Panc1 (cell line): ENCODE data around the gene TOM1L1. TPM values are rescaled to one million over a fixed set of nuclear protein-coding genes. Genes with fewer than 3 reads are reported as not detected.

Experiments used
- ATAC-seq: fragments of 200-7000 bp; cut with Tn5 transposase; 2 replicates; pipeline ENCODE4 v1.9.1; 2020; ENCODE audit warnings: mild to moderate bottlenecking, moderate library complexity
- BruUV-seq: library from RNA; stranded (reverse); fragments of 400-500 nt; replicated peaks from 2 replicates; lab custom pipeline; 2021; lab: Mats Ljungman, UMichigan
- CTCF ChIA-PET: fragments of 300-600 bp; sonication (Branson Sonifier 250); formaldehyde crosslinking; loops from one replicate; lab custom pipeline; 2022; ENCODE audit warnings: antibody characterized with exemption; lab: Charles Lee
- POLR2A ChIA-PET: fragments of 300-600 bp; sonication (Branson Sonifier 250); formaldehyde crosslinking; loops from one replicate; lab custom pipeline; 2022; ENCODE audit warnings: antibody characterized with exemption; lab: Charles Lee
- DNase-seq: peaks from one replicate; pipeline ENCODE4 v3.0.0-alpha.2; 2010; ENCODE audit warnings: low read depth, low spot score
- H3K27ac ChIP-seq: 2 replicates; pipeline ENCODE4 v1.5.1; 2011; ENCODE audit warnings: mild to moderate bottlenecking, low read length, inconsistent platforms
- H3K27me3 ChIP-seq: fragments of 200-500 bp; sonication (Bioruptor generic); 2 replicates; pipeline ENCODE4 v1.6.0; 2014; ENCODE audit warnings: low read length, inconsistent platforms; ENCODE audit not compliant: control insufficient read depth, insufficient read depth
- H3K36me3 ChIP-seq: fragments of 200-500 bp; sonication (Bioruptor generic); 2 replicates; pipeline ENCODE4 v1.5.1; 2014; ENCODE audit warnings: inconsistent platforms, mild to moderate bottlenecking, low read length, moderate library complexity; ENCODE audit not compliant: control insufficient read depth, insufficient read depth
- H3K4me1 ChIP-seq: 2 replicates; pipeline ENCODE4 v1.5.1; 2011; ENCODE audit warnings: inconsistent platforms, mild to moderate bottlenecking, low read length, moderate library complexity; ENCODE audit not compliant: control insufficient read depth, insufficient read depth
- H3K4me3 ChIP-seq, 2 experiments: 2 replicates each; pipeline ENCODE4 v1.5.1; 2011 to 2012; ENCODE audit warnings: low read depth in 2 of 2, low read length in 2 of 2, mild to moderate bottlenecking in 2 of 2, inconsistent platforms in 1 of 2, moderate library complexity in 1 of 2
- H3K9me3 ChIP-seq: fragments of 200-500 bp; sonication (Bioruptor generic); 2 replicates; pipeline ENCODE4 v1.5.1; 2014; ENCODE audit warnings: low read depth, mild to moderate bottlenecking, inconsistent platforms, low read length, moderate library complexity; ENCODE audit not compliant: control insufficient read depth, insufficient read depth
- POLR2AphosphoS5 ChIP-seq: IDR thresholded peaks from 2 replicates; pipeline ENCODE4 v1.6.1; 2012; ENCODE audit warnings: mild to moderate bottlenecking, low read depth, low read length, moderate library complexity
- SIN3A ChIP-seq: IDR thresholded peaks from 2 replicates; pipeline ENCODE4 v1.6.1; 2012; ENCODE audit warnings: low read depth, mild to moderate bottlenecking, low read length, moderate library complexity, borderline replicate concordance; ENCODE audit not compliant: insufficient read depth
- TCF7L2 ChIP-seq: IDR thresholded peaks from 2 replicates; pipeline ENCODE4 v1.6.1; 2011; ENCODE audit warnings: mild to moderate bottlenecking, low read depth, low read length, inconsistent platforms
- in situ Hi-C: cut with HindIII; loops from 2 replicates; pipeline ENCODE4 v1.10.0; 2016; ENCODE audit warnings: low sequenced_read_pairs, low pct_unique_long_range_greater_than_20kb
- intact Hi-C: fragments of 100-400 bp; cut with micrococcal nuclease; formaldehyde crosslinking; loops from one replicate; pipeline ENCODE4 v1.10.0; 2022; ENCODE audit not compliant: unreplicated experiment
- total RNA-seq: library from RNA; stranded (reverse); gene quantifications from one replicate; pipeline ENCODE4 v1.2.1, GENCODE V29; 2021; ENCODE audit not compliant: unreplicated experiment
- TF ChIP-seq, protein P1 (sequence below): fragments of 450-650 bp; IDR thresholded peaks from 2 replicates; pipeline ENCODE4 v1.5.1; 2017; ENCODE audit warnings: mild to moderate bottlenecking
- TF ChIP-seq, protein P2 (sequence below), 2 experiments: IDR thresholded peaks; 2 replicates each; pipeline ENCODE4 v1.6.1; 2011 to 2012; ENCODE audit warnings: low read depth in 2 of 2, control low read depth in 1 of 2, low read length in 1 of 2, mild to moderate bottlenecking in 1 of 2, moderate library complexity in 1 of 2; ENCODE audit not compliant: insufficient read depth in 1 of 2

Gene TOM1L1
- total RNA-seq, 1 experiment from 2014 or later = 53.9 TPM

DNA sequence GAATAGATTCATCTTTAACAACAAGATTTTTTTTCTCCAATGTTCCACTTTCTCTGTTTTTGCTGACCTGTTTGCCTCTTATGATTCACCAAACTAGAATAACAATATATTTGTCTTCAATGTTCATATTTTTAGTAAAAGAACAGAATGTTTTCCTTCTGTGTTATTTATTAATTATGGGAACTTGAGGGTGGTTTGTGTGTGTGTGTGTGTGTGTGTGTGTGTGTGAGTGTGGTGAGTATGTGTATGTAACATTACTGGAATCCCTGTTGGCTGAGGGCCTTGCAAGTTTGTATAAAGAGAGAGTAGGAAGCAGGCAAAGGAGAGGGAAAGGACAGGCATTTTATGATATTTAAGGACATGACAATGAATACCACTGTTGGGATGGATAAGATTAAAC lies 81.7 kb downstream of the TOM1L1 start:
- in situ Hi-C loops (no loop called here), intact Hi-C loops (no loop called here)
- no peak for TF ChIP-seq POLR2AphosphoS5
- TF ChIP-seq, protein P1, sequence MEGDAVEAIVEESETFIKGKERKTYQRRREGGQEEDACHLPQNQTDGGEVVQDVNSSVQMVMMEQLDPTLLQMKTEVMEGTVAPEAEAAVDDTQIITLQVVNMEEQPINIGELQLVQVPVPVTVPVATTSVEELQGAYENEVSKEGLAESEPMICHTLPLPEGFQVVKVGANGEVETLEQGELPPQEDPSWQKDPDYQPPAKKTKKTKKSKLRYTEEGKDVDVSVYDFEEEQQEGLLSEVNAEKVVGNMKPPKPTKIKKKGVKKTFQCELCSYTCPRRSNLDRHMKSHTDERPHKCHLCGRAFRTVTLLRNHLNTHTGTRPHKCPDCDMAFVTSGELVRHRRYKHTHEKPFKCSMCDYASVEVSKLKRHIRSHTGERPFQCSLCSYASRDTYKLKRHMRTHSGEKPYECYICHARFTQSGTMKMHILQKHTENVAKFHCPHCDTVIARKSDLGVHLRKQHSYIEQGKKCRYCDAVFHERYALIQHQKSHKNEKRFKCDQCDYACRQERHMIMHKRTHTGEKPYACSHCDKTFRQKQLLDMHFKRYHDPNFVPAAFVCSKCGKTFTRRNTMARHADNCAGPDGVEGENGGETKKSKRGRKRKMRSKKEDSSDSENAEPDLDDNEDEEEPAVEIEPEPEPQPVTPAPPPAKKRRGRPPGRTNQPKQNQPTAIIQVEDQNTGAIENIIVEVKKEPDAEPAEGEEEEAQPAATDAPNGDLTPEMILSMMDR = no peak
- TF ChIP-seq TCF7L2 = no peak
- TF ChIP-seq, protein P2, sequence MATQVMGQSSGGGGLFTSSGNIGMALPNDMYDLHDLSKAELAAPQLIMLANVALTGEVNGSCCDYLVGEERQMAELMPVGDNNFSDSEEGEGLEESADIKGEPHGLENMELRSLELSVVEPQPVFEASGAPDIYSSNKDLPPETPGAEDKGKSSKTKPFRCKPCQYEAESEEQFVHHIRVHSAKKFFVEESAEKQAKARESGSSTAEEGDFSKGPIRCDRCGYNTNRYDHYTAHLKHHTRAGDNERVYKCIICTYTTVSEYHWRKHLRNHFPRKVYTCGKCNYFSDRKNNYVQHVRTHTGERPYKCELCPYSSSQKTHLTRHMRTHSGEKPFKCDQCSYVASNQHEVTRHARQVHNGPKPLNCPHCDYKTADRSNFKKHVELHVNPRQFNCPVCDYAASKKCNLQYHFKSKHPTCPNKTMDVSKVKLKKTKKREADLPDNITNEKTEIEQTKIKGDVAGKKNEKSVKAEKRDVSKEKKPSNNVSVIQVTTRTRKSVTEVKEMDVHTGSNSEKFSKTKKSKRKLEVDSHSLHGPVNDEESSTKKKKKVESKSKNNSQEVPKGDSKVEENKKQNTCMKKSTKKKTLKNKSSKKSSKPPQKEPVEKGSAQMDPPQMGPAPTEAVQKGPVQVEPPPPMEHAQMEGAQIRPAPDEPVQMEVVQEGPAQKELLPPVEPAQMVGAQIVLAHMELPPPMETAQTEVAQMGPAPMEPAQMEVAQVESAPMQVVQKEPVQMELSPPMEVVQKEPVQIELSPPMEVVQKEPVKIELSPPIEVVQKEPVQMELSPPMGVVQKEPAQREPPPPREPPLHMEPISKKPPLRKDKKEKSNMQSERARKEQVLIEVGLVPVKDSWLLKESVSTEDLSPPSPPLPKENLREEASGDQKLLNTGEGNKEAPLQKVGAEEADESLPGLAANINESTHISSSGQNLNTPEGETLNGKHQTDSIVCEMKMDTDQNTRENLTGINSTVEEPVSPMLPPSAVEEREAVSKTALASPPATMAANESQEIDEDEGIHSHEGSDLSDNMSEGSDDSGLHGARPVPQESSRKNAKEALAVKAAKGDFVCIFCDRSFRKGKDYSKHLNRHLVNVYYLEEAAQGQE (IDR thresholded peaks at IDR 0.05; ENCODE audit: insufficient read depth in 1 of 2, low read depth in 2 of 2, low read length in 1 of 2) = no peak
- no peak for TF ChIP-seq SIN3A
- Histone ChIP-seq H3K9me3 (peaks cover 23% of the 10 kb centered on the region), H3K27me3 (no peaks in the 10 kb centered on the region), H3K27ac (no peak overlapping the region), H3K36me3 (no peaks in the 10 kb centered on the region), H3K4me1 (no peaks in the 10 kb centered on the region), H3K4me3 (no peak overlapping the region)
- POLR2A ChIA-PET = no interaction called here
- no peak for DNase-seq
- BruUV-seq = no TSS peak
- no peak for ATAC-seq
- CTCF ChIA-PET = no interaction called here

DNA sequence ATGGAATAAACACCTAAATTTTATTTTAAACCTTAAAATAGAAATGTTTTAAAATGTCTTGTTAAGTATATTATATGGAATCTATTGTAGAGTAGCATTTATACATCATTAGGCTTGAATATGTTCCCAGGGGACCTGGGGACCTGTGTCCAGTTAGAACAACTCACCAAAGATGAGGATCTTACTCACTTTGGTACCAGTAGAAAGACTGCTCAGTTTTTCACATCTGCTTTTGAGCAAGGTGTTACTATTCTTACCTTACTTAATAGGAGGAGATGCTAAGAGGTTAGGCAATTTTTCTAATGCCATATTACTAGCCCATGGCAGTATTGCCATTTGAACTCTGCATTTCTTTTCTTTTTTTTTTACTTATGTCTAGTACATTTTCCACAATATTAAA lies 82.6 kb downstream of the TOM1L1 start:
- CTCF ChIA-PET = no interaction called here
- H3K4me1 ChIP-seq = no peaks in the 10 kb centered on the region
- TF ChIP-seq POLR2AphosphoS5 (no peak), SIN3A (no peak)
- TF ChIP-seq, protein P1 = no peak
- TF ChIP-seq, protein P2 (IDR thresholded peaks at IDR 0.05; ENCODE audit: insufficient read depth in 1 of 2, low read depth in 2 of 2, low read length in 1 of 2) = no peak
- H3K27ac ChIP-seq = no peak overlapping the region
- DNase-seq = no peak
- in situ Hi-C loops = no loop called here
- POLR2A ChIA-PET = no interaction called here
- BruUV-seq = no TSS peak
- no peaks in the 10 kb centered on the region for H3K27me3 ChIP-seq
- no peaks in the 10 kb centered on the region for H3K36me3 ChIP-seq
- H3K4me3 ChIP-seq = no peak overlapping the region
- no peak for ATAC-seq
- peaks cover 23% of the 10 kb centered on the region for H3K9me3 ChIP-seq
- intact Hi-C loops = no loop called here
